HuH-7 (cell line): ENCODE results near the gene ELFN2.
"Not testable (repeated sequence)": the region's sequence is repeated elsewhere in the genome, so short reads cannot be mapped to it uniquely, and the experiment has no call there.

ENCODE experiments used
- DNase-seq: peaks from one replicate; pipeline ENCODE4 v3.0.0; 2011; ENCODE audit warnings: low spot score

ELFN2 gene

GRCh38 chr22:37410174-37411055 lies 16.9 kb downstream of the ELFN2 start:
- no peak for DNase-seq

- DNase-seq, result no peak
Observed at GRCh38 chr22:37409459-37410050, 17.7 kb downstream of the ELFN2 start.

GRCh38 chr22:37409031-37409430 lies 18.2 kb downstream of the ELFN2 start:
- DNase-seq, result no peak

GRCh38 chr22:37407856-37408255 lies 19.4 kb downstream of the ELFN2 start:
- DNase-seq, result no peak

- DNase-seq, result no peak
Observed at GRCh38 chr22:37406441-37407235, 20.6 kb downstream of the ELFN2 start.

- DNase-seq, result no peak
Observed at GRCh38 chr22:37404091-37404490, 23.2 kb downstream of the ELFN2 start.

- DNase-seq, result no peak
Observed at GRCh38 chr22:37403267-37403960, 23.9 kb downstream of the ELFN2 start.

- DNase-seq, result no peak
Observed at GRCh38 chr22:37402184-37402506, 25.1 kb downstream of the ELFN2 start.

GRCh38 chr22:37401401-37402183 lies 25.7 kb downstream of the ELFN2 start:
- no peak for DNase-seq

GRCh38 chr22:37400719-37401118 lies 26.6 kb downstream of the ELFN2 start:
- no peak for DNase-seq

GRCh38 chr22:37399457-37399856 lies 27.8 kb downstream of the ELFN2 start:
- DNase-seq, result not testable (repeated sequence)

- no peak for DNase-seq
Observed at GRCh38 chr22:37397226-37397625, 30.1 kb downstream of the ELFN2 start.

- DNase-seq, result no peak
Observed at GRCh38 chr22:37396488-37397084, 30.7 kb downstream of the ELFN2 start.

- DNase-seq, result no peak
Observed at GRCh38 chr22:37394341-37394740, 32.9 kb downstream of the ELFN2 start.

- DNase-seq, result no peak
Observed at GRCh38 chr22:37393746-37394145, 33.5 kb downstream of the ELFN2 start.

- no peak for DNase-seq
Observed at GRCh38 chr22:37392721-37393328, 34.5 kb downstream of the ELFN2 start.

GRCh38 chr22:37391702-37392101 lies 35.6 kb downstream of the ELFN2 start:
- DNase-seq, result no peak

GRCh38 chr22:37390075-37390474 lies 37.2 kb downstream of the ELFN2 start:
- DNase-seq, result no peak

- no peak for DNase-seq
Observed at GRCh38 chr22:37388538-37388937, 38.7 kb downstream of the ELFN2 start.

GRCh38 chr22:37387793-37388192 lies 39.5 kb downstream of the ELFN2 start:
- DNase-seq, result no peak

GRCh38 chr22:37386441-37386840 lies 40.8 kb downstream of the ELFN2 start:
- no peak for DNase-seq
